ENCODE measurements around the gene FGFR1OP2.

GRCh38 chr12:26940516-26941214 lies 2.4 kb downstream of the FGFR1OP2 start:
- no peak for TF ChIP-seq POLR2A (IDR thresholded peaks at IDR 0.05)
- TF ChIP-seq CTCF (IDR thresholded peaks at IDR 0.05 in 8 of 11, conservative IDR thresholded peaks at IDR 0.05 in 3 of 11) = no peak

Data from spleen (tissue), 7 donors.